Activated T-cell treated with anti-CD3 and anti-CD28 coated beads for 48 hours (primary cell): ENCODE data around the gene APOD.
"Not testable (repeated sequence)": the region's sequence is repeated elsewhere in the genome, so short reads cannot be mapped to it uniquely, and the experiment has no call there.

ENCODE experiments used
- DNase-seq: peaks from one replicate; pipeline ENCODE4 v3.0.0-alpha.2; 2020; ENCODE audit warnings: low read depth

APOD gene

DNA sequence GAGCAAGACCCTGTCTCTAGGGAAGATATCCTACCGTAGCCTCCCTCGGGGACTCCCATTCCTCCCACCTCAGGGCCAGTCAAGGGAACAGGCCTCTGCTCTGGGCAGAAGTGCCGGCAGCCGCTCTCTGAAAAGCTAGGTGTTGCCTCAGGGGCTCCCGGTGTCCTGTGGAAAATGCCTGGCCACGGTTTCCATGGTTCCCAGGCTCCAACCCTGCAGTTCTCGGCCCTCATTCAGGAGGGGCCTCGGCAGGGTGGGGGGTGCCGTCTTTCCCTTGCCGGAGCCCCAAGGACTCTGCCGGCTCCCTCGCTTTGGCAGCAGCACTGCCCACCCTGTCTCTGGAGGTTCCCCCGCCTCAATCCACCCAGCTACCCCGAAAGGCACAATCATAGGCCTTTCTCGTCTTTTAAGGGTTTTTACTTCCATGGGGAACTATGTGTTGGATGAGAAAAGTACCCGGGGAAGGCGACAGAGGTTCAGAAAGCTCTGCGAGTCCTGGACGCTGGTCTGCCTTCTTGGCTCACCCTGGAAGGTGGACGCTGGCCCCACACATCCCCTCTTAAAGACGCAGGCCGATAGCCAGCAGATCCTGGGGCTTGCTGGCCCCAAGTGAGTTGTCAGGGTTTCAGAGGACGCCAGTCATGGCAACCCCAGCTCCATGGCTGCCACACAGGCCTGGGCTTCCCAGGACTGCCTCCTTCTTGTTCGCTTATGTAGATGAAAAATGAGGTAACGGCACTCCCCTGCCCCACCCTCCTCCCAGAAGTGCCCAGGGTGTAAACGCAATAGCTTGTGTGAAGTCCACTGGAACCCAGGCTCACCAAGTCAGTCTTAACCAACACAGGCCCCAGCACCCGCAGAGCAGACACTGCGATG lies 34.3 kb upstream of the APOD start:
- DNase-seq, result not testable (repeated sequence)

DNA sequence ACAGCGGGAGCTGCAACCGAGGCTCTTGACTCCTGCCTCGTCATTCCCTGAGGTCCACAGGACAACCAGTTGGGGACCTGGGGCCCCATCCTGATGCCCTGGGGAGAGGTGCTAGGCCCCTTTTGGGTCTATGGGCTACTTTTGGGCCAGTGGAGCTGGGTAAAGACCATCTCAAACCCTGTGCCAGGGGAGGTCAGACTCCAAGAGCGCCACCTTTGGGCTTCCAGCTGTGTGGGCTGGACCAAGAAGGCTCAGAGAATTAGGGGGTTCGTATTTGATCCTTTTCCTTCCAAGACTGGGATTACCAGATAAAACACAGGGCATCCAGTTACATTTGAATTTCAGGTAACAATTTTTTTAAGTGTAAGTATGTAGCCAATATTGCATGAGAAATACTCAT lies 33.4 kb upstream of the APOD start:
- DNase-seq, result not testable (repeated sequence)

DNA sequence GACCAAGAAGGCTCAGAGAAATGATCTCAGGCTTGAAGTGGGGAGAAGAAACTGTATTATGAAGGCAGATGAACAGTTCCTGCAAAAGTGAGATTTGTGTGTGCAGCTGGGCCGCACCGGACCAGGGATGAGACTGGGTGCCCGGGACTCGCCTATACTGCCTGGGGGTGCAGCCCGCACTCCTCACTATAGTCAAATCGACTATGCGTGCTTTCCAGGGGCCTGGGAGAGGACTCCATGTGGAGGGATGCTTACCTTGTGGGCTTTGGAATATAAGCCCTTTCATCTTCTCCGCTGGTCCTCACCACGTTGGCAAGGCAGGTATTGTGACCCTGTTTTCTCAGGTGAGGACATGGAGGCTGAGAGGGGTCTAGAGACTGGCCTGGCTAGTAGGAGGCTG lies 32.9 kb upstream of the APOD start:
- DNase-seq, result no peak

DNA sequence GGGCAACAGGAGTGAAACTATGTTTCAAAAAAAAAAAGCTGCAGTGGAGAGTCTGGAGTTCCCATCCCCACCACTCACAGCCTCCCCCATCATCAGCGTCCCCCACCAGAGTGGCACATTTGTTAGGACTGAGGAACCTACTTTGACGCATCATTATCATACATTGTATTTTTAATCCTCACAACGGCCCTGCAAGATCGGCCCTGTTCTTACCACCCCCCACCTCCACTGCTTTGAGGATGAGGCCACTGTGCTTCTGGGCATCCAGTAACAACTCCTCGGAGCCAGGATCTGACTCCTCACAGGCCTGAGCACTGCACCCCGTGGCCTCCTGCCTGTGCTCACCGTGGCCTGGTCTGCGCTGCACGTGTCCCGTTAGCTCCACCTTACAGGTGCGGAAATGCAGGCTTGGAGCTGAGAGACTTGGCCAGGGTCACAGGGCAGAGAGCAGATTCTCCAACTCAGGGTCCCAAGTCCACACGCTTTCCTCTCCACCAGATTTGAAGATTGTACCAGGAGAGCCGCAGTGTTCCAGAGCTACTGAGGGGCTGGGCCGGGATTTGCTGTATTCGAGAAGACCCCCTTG lies 32.3 kb upstream of the APOD start:
- not testable (repeated sequence) for DNase-seq

DNA sequence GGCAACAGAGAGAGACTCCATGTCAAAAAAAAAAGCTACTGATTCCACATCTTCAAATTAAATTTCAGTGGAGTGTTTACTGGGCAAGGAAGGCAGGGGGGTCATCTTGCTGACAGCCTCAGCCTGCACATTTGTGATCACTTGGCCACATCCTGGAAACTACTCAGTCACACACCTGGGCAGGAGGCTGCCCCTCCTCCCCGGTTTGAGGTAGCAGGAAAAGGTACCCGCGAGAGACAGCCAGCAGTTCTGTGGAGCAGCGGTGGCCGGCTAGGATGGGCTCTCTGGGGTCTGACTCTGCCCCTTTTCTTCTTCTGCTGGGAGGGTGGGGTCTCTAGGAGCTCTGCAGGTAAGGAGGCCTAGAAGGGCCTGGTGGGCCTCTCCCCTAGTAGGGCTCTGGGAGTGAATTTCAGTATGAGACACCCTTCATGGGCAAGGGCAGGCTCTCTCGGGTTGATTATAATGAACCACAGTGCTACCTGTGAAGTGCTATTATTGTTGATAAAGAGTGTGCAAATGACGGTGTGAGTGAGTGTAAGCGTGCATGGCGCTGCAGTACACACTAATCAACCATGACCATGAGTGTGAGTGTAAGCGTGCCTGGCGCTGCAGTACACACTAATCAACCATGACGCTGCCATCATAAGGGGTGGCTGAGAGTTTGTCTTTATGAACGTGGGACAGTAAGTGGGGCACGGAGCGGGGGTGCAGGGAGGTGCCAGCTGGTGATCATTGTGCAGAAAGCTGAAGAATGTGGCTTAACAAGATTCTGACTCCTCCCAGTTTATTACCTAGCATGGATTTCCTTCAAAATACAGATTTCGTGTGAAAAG lies 31.1 kb upstream of the APOD start:
- not testable (repeated sequence) for DNase-seq

DNA sequence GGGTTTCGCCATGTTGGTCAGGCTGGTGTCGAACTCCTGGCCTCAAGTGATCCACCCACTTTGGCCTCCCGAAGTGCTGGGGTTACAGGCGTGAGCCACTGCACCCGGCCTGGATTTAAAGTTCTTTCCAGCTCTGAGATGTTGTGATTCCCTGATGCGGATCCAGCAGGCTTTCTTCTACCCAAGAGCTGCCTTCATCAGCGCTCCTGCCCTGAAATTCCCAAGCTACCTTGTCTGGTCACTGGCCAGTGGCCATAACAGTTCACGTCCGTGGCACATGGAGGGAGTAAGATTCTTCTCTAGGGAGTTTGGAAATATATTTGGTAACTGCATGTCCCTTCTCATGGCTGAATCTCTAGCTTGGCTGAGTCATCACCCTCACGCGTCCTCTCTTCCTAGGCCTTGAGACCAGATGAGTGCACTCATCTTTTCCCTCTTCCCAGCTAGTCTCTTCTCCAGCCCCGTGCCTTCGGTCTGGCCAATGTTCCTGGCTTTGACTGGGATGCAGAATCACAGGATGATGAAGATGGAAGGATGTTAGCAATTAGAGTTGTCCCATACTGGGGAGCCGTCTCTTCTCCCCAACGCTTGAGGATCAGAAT lies 29.8 kb upstream of the APOD start:
- DNase-seq, result no peak

DNA sequence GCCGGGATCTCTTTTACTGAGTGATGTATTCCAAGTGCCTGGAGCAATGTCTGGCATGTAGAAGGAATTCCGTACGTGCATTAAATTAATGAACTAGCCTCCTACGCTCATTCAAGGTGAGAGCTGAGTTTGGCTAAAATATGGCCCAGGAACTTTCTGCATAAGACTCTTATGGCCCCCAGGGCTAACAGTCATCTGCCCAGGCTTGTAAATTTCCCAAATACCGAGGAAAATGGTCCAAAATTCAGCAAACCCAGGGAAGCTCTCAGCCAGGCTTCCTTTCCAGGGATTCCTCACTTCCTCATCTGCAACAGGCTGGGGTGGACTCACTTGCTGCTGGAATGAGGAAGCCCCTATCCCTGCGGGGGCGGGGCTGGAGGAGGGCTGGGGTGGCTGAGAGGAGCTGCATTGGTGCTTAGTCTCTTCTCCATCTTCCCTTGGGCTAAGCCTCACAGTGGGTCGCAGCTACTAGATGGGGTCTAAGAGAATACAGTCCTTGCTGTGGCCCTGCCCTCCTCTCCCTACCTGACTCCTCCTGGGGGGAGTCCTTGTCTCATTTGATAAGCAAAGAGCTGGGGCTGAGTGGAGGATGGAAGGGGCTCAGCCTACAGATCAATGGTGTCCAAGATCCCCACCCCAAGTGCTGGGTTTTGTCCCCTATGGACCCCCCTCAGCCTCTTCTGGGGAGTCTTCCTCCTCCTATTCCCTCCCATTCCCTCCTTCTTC lies 28.5 kb upstream of the APOD start:
- DNase-seq, result no peak

DNA sequence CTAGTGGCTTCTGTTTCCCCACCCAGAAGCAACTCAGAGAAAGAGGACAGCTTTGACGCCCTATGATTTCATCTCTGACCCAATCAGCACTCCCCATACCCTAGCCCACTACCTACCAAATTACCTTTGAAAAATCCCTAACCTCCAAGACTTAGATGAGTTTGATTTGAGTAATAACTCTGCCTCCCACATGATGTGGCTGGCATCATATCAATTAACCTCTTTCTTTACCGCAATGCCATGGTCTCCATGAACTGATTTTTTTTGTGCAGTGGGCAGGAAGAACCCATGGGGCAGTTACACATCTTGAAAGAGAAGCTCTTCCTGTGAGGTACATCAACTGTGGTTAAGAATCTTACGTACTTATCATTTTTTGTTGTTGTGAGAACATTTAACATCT lies 25.5 kb upstream of the APOD start:
- DNase-seq, result no peak

DNA sequence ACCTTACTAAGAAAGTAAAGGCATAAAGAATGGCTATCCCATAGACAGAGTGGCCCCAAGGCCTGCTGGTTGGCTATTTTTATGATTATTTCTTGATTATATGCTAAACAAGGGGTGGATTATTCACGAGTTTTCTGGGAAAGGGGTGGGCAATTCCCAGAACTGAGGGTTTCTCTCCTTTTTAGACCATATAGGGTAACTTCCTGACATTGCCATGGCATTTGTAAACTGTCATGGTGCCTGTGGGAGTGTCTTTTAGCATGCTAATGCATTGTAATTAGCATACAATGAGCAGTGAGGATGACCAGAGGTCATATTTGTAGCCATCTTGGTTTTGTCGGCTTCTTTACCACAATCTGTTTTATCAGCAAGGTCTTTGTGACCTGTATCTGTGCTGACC lies 18.0 kb upstream of the APOD start:
- DNase-seq, result not testable (repeated sequence)

DNA sequence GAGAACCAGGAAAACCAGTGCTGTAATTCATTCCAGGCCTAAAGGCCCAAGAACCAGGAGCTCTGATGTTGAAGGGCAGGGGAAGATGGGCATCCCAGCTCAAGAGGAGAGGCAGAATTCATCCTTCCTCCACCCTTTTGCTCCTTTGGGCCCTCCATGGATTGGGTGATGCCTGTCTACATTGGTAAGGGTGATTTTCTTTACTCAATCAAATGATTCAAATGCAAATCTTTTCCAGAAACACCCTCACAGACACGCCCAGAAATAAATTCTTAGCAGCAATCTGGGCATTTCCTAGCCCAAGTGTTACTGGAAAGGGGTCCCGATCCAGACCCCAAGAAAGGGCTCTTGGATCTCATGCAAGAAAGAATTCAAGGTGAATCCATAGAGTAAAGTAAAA lies 17.6 kb upstream of the APOD start:
- no peak for DNase-seq

DNA sequence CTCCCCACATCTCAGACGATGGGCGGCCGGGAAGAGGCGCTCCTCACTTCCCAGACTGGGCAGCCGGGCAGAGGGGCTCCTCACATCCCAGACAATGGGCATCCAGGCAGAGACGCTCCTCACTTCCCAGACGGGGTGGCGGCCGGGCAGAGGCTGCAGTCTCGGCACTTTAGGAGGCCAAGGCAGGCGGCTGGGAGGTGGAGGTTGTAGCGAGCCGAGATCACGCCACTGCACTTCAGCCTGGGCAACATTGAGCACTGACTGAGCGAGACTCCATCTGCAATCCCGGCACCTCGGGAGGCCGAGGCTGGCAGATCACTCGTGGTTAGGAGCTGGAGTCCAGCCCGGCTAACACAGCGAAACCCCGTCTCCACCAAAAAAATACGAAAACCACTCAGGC lies 16.2 kb upstream of the APOD start:
- not testable (repeated sequence) for DNase-seq

DNA sequence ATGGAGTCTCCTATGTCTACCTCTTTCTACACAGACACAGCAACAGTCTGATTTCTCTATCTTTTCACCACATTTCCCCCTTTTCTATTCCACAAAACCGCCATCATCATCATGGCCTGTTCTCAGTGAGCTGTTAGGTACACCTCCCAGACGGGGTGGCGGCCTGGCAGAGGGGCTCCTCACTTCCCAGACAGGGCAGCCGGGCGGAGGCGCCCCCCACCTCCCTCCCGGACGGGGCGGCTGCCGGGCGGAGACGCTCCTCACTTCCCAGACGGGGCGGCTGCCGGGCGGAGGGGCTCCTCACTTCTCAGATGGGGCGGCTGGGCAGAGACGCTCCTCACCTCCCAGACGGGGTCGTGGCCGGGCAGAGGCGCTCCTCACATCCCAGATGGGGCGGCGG lies 15.8 kb upstream of the APOD start:
- not testable (repeated sequence) for DNase-seq

DNA sequence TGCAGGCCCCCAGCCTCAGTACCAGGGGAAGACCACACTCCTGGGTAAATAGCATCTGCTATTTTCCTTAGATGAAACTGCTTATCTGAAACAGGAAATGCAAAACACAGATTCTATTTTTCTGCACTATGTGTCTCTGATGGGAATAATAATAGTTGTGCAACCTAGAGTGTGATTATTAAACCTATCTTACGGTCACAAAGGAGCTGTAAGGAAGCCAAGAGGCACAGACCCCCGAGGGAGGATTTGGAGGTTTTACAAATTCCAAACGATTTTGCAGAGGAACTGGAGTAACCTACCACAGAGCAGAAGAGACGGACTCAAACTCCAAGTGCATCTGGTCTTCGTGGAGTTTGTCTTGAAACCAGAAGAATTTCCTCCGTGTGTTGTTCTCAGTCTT lies 14.1 kb upstream of the APOD start:
- no peak for DNase-seq

DNA sequence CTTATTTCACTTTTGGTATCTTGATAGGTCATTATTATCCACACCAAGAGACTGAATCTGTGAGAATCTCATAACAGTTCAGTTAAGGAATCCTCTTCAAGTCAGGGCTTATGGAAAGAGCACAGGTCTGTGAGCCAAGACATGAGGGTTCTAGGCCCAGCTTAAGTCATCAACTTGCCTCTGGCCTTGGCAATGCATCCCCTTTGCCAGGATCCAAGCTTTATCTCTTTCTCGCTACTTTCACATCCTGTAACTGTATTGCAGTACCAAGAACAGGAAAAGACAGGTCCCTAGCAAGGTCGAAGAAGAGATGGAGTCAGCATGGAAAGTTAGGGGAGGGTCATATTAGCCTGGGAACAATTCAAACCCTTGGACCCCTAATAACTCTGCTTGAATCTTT lies 13.5 kb upstream of the APOD start:
- no peak for DNase-seq

DNA sequence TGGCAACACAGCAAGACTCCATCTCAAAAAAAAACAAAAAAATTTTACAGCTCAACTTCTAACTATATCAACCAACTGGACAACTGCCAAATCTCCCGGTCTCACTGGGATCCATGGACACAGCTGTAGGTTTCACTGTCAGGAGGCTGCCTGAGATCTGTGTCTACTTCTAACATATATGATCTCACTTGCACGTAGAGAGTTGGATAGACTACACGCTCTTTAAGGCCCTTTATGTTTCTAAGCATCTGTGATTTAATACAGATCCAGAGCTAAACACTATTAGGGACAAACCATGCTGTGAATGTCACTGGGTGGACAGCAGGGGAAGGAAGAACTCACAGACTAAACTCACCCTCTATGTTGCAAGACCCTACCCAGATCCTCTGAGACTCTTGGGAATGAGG lies 13.0 kb upstream of the APOD start:
- DNase-seq, result no peak

DNA sequence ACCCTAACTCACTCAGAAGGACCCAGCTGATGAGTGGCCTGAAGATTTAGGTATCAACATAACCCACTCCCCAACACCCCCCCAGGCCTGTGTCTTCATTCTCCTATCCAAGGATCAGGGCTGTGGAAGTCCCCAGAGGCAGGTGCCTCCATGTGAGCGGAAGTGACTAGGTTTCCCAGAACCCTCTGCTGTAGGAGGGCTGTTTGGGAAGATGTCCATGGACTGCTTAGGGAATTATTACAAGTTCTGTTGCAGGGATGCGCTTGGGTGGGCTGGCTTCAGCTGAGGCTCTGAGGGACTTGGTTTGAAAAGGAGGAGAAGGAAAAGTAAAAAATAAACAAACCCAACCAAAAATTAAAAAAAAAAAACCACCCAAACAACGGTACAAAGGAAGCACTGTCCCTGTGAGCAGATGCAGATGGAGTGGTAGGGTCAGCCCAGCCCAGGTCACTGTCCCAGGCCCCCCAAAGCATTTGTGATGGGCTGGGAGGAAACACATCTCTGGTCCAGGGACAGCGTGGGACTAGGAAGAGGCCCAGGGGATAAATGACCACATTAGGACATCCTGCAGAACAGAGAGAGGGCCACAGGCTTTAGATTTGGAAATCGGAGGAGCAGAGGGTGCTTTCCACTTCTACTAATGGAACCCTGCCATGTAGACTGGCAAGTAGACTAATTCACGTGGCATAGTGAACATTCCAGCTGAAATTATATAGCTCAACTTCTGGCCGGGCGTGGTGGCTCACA lies 12.2 kb upstream of the APOD start:
- no peak for DNase-seq

DNA sequence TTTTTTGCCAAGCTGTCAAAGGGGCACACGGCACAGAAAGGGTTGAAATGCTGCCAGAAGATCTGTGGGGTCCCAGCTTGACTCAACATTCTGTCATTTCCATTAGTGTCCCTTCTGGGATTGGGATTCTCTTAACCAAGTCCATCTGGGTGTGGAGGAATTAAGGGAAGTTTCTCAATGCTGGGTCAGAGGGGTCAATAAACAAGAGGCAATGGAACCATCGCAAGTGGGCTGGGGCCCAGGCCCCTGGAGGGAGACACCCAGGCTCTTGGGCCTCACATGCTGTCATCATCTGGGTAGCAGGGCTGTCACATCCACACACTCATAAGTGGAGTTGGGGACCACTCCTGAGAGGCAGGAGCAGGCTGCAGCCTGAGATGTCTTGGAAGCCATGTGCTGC lies 8.1 kb upstream of the APOD start:
- DNase-seq, result no peak

DNA sequence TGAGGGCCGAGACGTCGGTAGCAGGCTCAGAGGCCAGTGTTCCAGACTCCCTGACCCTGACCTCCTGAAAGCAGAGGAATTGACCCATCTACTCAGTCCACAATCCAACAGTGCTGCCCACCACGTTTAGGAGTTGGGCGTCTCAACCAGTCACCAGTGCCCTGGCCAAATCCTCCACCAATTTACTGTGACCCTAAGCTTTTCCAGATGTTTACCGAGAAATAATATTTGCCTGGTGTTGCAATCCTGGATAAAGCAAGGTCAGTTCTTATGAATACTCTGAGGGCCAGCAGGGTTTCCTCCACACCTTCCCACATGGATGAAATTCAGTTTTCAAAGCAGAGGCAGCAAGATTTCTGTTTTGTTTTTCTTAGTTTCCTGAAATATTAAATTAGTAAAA lies 7.5 kb upstream of the APOD start:
- DNase-seq, result no peak

DNA sequence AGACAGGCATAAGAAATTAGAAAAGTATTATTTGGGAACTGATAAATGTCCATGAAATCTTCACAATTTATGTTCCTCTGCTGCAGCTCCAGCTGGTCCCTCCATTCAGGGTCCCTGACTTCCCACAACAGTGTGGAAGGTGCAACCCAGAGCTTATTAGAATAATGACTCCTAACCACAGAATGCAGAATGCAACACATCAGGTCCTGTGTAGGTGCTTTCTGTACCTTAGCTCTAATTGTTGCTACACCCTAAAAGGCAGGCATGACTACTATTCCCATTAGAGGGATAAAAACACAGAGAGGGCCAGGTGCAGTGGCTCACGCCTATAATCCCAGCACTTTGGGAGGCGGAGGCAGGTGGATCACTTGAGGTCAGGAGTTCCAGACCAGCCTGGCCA lies 6.6 kb upstream of the APOD start:
- not testable (repeated sequence) for DNase-seq

DNA sequence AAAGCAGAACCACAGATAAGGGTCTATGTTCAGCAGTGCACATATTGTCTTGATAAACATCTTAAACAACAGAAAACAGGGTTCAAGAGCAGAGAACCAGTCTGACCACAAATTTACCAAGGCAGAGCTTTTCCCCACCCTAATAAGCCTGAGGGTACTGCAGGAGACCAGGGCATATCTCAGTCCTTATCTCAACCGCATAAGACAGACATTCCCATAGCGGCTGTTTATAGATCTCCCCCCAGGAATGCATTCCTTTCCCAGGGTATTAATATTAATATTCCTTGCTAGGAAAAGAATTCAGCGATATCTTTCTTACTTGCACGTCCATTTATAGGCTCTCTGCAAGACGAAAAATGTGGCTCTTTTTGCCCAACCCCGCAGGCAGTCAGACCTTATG lies 6.1 kb upstream of the APOD start:
- not testable (repeated sequence) for DNase-seq

DNA sequence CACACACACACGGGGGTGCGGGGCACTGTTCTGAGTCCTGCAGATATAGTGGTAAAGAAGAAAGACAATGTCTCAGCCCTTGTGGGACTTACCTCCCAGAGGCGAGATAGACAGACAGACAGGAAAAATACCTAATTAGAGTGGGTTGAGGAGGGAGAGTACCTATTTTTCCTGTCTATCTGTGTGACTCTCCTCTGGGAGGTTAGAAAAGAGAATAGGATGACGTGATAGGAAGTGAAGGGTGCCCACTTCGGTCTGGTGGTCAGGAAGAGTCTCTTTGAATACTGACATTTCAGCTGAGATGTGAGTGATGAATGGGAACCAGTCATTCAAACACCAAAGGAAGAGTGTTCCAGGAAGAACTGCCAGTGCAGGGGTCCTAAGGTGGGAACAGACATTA lies 4.1 kb upstream of the APOD start:
- no peak for DNase-seq
